HEK293 (cell line): ENCODE data around the gene ARL3.

Experiments used
- HIC1 ChIP-seq: fragments of 450-650 bp; formaldehyde crosslinking; IDR thresholded peaks from 2 replicates; pipeline ENCODE4 v1.5.1; 2016; ENCODE audit warnings: missing biosample characterization, missing genetic modification characterization
- KLF17 ChIP-seq: fragments of 450-650 bp; formaldehyde crosslinking; IDR thresholded peaks from 2 replicates; pipeline ENCODE4 v1.5.1; 2016; ENCODE audit warnings: missing biosample characterization, missing genetic modification characterization
- PRDM4 ChIP-seq: fragments of 450-650 bp; formaldehyde crosslinking; IDR thresholded peaks from 2 replicates; pipeline ENCODE4 v1.5.1; 2017; ENCODE audit warnings: missing biosample characterization, missing genetic modification characterization
- TCF7L2 ChIP-seq: IDR thresholded peaks from 2 replicates; pipeline ENCODE4 v1.6.1; 2011; ENCODE audit warnings: low read depth, mild to moderate bottlenecking, inconsistent platforms, low read length, moderate library complexity, borderline replicate concordance
- WT1 ChIP-seq: fragments of 450-650 bp; formaldehyde crosslinking; IDR thresholded peaks from 2 replicates; pipeline ENCODE4 v1.5.1; 2016; ENCODE audit warnings: missing biosample characterization, missing genetic modification characterization
- ZBTB48 ChIP-seq: fragments of 450-650 bp; formaldehyde crosslinking; IDR thresholded peaks from 2 replicates; pipeline ENCODE4 v1.5.1; 2016; ENCODE audit warnings: missing biosample characterization, missing genetic modification characterization
- ZFP41 ChIP-seq: fragments of 450-650 bp; formaldehyde crosslinking; IDR thresholded peaks from 2 replicates; pipeline ENCODE4 v1.5.1; 2016; ENCODE audit warnings: missing biosample characterization, missing genetic modification characterization, borderline replicate concordance
- ZNF132 ChIP-seq: fragments of 450-650 bp; formaldehyde crosslinking; IDR thresholded peaks from 2 replicates; pipeline ENCODE4 v1.5.1; 2017; ENCODE audit warnings: missing biosample characterization, missing genetic modification characterization, borderline replicate concordance
- ZNF140 ChIP-seq: fragments of 450-650 bp; formaldehyde crosslinking; IDR thresholded peaks from 2 replicates; pipeline ENCODE4 v1.5.1; 2016; ENCODE audit warnings: missing biosample characterization, missing genetic modification characterization
- ZNF19 ChIP-seq: fragments of 450-650 bp; formaldehyde crosslinking; IDR thresholded peaks from 2 replicates; pipeline ENCODE4; 2016; ENCODE audit warnings: missing biosample characterization, missing genetic modification characterization, low read depth
- ZNF2 ChIP-seq: fragments of 450-650 bp; formaldehyde crosslinking; IDR thresholded peaks from 2 replicates; pipeline ENCODE4 v1.5.1; 2016; ENCODE audit warnings: missing biosample characterization, missing genetic modification characterization
- ZNF248 ChIP-seq: fragments of 450-650 bp; formaldehyde crosslinking; IDR thresholded peaks from 2 replicates; pipeline ENCODE4 v1.5.1; 2017; ENCODE audit warnings: missing biosample characterization, missing genetic modification characterization
- ZNF280D ChIP-seq: fragments of 450-650 bp; formaldehyde crosslinking; IDR thresholded peaks from 2 replicates; pipeline ENCODE4 v1.5.1; 2016; ENCODE audit warnings: missing biosample characterization, missing genetic modification characterization
- ZNF341 ChIP-seq: fragments of 450-650 bp; formaldehyde crosslinking; IDR thresholded peaks from 2 replicates; pipeline ENCODE4; 2016; ENCODE audit warnings: low read depth, missing biosample characterization, missing genetic modification characterization
- ZNF48 ChIP-seq: fragments of 450-650 bp; formaldehyde crosslinking; IDR thresholded peaks from 2 replicates; pipeline ENCODE4 v1.5.1; 2016; ENCODE audit warnings: missing biosample characterization, missing genetic modification characterization
- ZNF518A ChIP-seq: fragments of 450-650 bp; formaldehyde crosslinking; conservative IDR thresholded peaks from 2 replicates; pipeline ENCODE4 v1.5.1; 2016; ENCODE audit warnings: low read depth, missing biosample characterization, missing genetic modification characterization
- ZNF580 ChIP-seq: fragments of 450-650 bp; formaldehyde crosslinking; IDR thresholded peaks from 2 replicates; pipeline ENCODE4 v1.5.1; 2016; ENCODE audit warnings: missing biosample characterization, missing genetic modification characterization
- ZNF596 ChIP-seq: fragments of 450-650 bp; IDR thresholded peaks from 2 replicates; pipeline ENCODE4 v1.5.0; 2018; ENCODE audit warnings: missing biosample characterization, mild to moderate bottlenecking, missing genetic modification characterization, moderate library complexity
- ZNF626 ChIP-seq: fragments of 450-650 bp; sonication (Bioruptor Pico); formaldehyde crosslinking; IDR thresholded peaks from 2 replicates; pipeline ENCODE4 v1.5.1; 2018; ENCODE audit warnings: missing biosample characterization, missing genetic modification characterization, inconsistent platforms
- ZNF785 ChIP-seq: fragments of 450-650 bp; formaldehyde crosslinking; IDR thresholded peaks from 2 replicates; pipeline ENCODE4 v1.5.1; 2016; ENCODE audit warnings: missing biosample characterization, missing genetic modification characterization
- ZNF791 ChIP-seq: fragments of 450-650 bp; formaldehyde crosslinking; IDR thresholded peaks from 2 replicates; pipeline ENCODE4 v1.5.1; 2016; ENCODE audit warnings: missing biosample characterization, missing genetic modification characterization
- ZSCAN16 ChIP-seq: fragments of 450-650 bp; formaldehyde crosslinking; IDR thresholded peaks from 2 replicates; pipeline ENCODE4 v1.5.1; 2016; ENCODE audit warnings: missing biosample characterization, missing genetic modification characterization
- ZSCAN18 ChIP-seq: fragments of 450-650 bp; formaldehyde crosslinking; IDR thresholded peaks from 2 replicates; pipeline ENCODE4 v1.5.1; 2016; ENCODE audit warnings: missing biosample characterization, missing genetic modification characterization

The ARL3 gene

GRCh38 chr10:102743588-102744373 is 29.6 kb upstream of the ARL3 start, which contains the start of gene WBP1L (continued):
- TF ChIP-seq ZNF518A (tag by site-specific recombination), result peak; percentile 62
- no peak for TF ChIP-seq ZNF48 (tag by site-specific recombination)
- no peak for TF ChIP-seq ZSCAN18 (tag by site-specific recombination)
- peak; percentile 25; the same call in 1 of the 2 replicates for TF ChIP-seq KLF17 (tag by site-specific recombination)
- no peak for TF ChIP-seq PRDM4
- TF ChIP-seq TCF7L2, result no peak
- TF ChIP-seq ZNF140 (tag by site-specific recombination), result no peak
- peak; percentile 50 for TF ChIP-seq ZNF2 (tag by site-specific recombination)
- TF ChIP-seq ZNF626 (tag by site-specific recombination), result no peak
- no peak for TF ChIP-seq ZNF791 (tag by site-specific recombination)
- TF ChIP-seq ZNF580, result 0 out of 2 replicates have a peak, but pooled peaks have one; percentile 12
- TF ChIP-seq HIC1 (tag by site-specific recombination), result peak; percentile 75; the same call in 1 of the 2 replicates
- TF ChIP-seq ZNF341, result peak; percentile 73
- no peak for TF ChIP-seq ZNF596
- no peak for TF ChIP-seq ZNF132 (tag by site-specific recombination)
- TF ChIP-seq ZNF19 (tag by site-specific recombination), result no peak
- no peak for TF ChIP-seq ZNF280D (tag by site-specific recombination)
- TF ChIP-seq ZFP41, result no peak
- TF ChIP-seq ZSCAN16, result no peak
- TF ChIP-seq WT1 (tag by site-specific recombination), result peak; percentile 56; the same call in 1 of the 2 replicates
- peak; percentile 71 for TF ChIP-seq ZBTB48
- no peak for TF ChIP-seq ZNF785 (tag by site-specific recombination)
- no peak for TF ChIP-seq ZNF248 (tag by site-specific recombination)
